GM19193 (cell line): ENCODE measurements around the gene DENR.

Source experiments
- POLR2A ChIP-seq: IDR thresholded peaks from 4 replicates; pipeline ENCODE4 v1.6.1; 2011; ENCODE audit not compliant: insufficient read depth, insufficient read length; ENCODE audit errors: extremely low read depth

The DENR gene

DNA sequence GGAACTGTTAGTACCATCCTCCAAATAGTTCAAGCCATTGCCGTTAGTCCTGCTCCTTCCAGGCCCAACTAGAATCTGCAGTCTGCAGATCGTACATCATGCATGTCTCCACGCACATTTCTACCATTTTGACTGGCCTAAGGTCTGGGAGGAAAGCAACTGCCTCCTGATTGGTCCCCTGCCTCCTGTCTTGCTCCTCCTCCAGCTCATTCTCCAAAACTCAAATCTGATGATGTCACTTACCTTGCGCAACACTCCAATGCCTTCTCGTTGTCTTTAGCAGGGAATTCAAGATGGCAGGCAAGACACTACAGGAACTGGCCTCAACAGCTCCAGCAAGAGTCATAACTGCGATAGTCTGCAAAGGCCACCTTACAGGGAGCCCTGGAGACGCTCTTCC, 12.3 kb upstream of the DENR start:
- no peak for TF ChIP-seq POLR2A

DNA sequence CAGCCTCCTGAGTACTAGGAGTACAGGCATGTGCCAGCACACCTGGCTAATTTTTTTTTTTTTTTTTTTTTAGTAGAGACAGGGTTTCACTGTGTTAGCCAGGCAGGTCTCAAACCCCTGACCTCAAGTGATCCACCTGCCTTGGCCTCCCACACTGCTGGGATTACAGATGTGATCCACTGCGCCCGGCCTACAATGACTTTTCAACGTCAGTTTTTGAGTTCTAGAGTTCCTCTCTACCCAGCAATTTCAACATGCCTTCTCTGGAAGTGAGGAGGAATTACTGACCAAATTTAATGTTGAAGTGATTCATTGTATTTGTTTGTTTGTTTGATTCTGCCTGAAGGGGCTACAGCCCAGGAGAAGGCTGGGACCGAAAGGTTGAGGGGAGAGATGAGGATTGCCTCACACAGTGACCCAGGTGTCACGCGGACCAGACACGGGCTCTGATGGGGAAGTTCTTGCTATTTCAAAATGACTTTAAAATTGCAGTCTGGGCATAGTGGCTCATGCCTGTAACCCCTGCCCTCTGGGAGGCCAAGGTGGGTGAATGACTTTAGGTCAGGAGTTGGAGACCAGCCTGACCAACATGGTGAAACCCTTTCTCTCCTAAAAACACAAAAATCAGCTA, 8.6 kb upstream of the DENR start:
- TF ChIP-seq POLR2A, result no peak

DNA sequence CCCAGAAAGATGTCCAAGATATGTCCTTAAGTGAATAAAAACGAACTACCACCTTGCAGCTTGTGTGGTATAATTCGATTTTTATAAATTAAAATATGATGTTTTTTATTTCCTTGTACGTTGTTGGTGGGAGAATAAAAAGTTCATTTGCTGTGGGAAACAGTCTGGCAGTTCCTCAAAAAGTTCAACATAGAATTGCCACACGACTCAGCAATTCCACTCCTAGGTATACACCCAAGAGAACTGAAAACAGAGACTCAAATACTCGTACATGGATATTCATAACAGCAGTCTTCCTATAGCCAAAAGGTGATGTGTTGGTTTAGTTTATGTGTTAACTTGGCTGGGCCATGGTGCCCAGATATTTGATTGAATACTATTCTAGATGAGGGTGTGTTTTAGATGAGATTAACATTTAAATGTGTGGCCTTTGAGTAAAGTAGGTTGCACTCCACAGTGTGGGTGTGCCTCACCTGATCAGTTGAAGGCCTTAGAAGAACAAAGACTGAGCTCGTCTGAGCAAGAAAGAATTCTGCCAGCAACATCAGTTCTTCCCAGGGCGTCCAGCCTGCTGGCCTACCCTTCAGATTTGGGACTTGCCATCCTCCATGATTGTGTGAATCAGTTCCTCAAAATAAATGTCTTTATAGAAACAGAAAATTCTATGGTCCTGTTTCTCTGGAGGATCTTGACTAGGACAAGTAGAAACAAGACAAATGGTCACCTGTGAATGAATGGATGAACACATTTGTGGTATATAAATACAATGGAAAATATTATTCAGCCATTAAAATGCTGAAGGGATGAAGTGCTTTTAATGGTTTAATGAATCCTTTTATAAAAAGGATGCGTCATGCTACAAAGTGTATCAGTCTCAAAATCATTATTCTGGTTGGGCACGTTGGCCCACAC, 5.1 kb upstream of the DENR start:
- TF ChIP-seq POLR2A, result no peak

- no peak for TF ChIP-seq POLR2A
Observed at GRCh38 chr12:122749569-122750332, 2.9 kb upstream of the DENR start.

- no peak for TF ChIP-seq POLR2A
Observed at GRCh38 chr12:122753319-122753650, 661 bp downstream of the DENR start.

DNA sequence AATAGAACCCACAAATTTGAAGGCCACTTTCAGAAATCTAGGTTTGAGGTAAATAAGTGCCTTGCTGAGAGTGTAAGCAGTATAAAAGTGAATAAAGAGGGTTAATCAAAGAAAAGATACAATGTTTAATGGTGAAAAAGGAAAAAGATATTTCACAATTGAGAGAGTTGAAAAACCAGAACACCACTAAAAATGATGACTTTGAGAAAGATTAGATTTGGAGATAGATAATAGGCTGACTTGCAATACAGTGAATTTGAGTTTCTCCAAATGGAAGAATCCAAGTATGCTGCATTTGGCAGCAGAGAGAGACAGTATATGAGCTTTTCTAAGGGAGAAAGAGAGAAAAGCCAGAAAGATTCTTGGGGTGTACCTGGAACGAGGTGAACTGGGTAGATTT, 2.2 kb downstream of the DENR start:
- no peak for TF ChIP-seq POLR2A

DNA sequence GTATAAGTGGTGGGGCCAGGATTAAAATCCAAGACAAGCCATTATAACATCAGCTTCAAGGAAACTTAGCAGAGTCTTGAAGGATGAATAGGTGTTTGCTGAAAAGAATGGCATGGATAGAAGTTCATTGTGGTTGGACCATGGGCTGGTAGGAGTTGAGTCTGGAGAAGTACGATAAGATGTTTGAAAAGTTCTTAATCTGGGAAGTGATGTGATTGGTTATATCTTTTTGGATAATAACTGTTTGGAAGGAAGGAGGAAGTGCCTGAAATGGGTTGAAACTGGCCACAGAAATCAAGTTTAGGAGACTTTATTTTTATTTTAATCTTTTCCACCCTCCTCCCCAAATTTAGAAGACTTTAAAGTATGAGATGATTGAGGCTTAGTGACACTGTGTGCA, 4.9 kb downstream of the DENR start:
- TF ChIP-seq POLR2A, result no peak

GRCh38 chr12:122785503-122785902, 32.9 kb downstream of the DENR start:
- TF ChIP-seq POLR2A, result no peak

GRCh38 chr12:122788387-122788786, 35.8 kb downstream of the DENR start:
- no peak for TF ChIP-seq POLR2A

- TF ChIP-seq POLR2A, result no peak
Observed at GRCh38 chr12:122789637-122790036, 37.0 kb downstream of the DENR start.

GRCh38 chr12:122790393-122791075, 37.9 kb downstream of the DENR start:
- no peak for TF ChIP-seq POLR2A

DNA sequence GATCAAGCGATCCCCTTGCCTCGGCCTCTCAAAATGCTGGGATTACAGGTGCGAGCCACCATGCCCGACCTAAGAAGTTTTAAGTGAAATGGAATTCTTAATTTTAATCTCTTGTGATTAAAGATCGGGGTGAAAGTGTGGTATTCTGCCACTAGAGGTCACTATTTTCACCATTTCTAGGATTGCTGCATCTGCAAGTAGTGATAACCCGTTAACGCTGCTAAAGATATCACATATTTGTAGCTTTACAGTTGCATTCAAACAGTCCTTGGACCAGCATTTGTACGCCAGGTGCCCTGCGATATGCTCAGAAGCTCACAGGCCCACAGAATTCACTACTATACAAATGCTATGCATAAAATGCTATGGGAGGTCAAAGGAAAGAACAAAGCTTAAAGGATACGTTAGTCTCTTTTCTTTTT, 41.1 kb downstream of the DENR start:
- TF ChIP-seq POLR2A, result no peak

GRCh38 chr12:122795807-122796206, 43.2 kb downstream of the DENR start:
- no peak for TF ChIP-seq POLR2A

DNA sequence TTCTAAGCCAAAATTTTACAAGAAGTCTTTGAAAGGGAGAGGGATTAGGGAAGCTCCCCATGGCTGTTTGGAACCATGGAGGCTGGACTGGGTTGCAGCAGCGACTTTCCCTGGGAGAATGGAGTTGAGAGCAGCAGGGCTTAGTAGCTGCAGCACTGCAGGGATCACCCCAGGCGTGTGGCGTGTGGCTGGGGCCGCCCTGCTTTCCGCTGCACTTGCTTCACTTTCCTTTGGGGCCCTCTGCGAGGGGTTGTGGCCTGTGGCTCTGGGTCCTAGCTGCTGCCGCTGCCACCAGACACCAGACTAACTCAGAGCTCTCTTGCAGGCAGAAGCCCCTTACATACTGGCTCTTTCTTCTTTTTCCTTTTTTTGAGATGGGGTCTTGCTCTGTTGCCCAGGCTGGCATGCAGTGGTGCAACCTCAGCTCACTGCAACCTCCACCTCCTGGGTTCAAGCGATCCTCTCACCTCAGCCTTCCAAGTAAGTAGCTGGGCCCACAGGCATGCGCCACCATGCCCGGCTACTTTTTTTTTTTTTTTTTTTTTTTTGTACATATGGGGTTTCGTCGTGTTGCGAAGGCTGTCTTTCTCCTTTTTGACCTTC, 47.1 kb downstream of the DENR start:
- no peak for TF ChIP-seq POLR2A

DNA sequence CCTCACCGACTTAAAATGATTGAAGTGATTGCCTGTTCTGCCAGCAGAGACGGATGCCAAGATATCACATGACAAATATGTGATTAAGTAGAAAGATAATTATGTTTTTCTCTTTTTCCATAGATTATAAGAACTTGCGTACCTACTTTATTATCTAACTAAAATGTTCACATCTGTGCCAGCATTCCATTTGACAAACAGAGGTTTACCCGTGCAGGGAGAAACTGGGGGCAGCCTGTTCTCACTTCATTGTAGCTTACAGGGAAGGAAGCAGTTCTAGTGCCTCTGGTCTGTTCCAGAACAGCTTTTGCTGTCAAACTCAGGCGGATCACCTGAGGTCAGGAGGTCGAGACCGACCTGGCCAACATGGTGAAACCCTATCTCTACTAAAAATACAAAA, 51.3 kb downstream of the DENR start:
- no peak for TF ChIP-seq POLR2A
